Sigmoid colon (tissue), 4 donors: ENCODE results near the gene UMODL1.

Experiments used
- EP300 ChIP-seq, 4 donors: sonication (generic); formaldehyde crosslinking; IDR thresholded peaks; one replicate each; pipeline ENCODE4 v1.6.1; 2017; ENCODE audit warnings: antibody characterized with exemption in 4 of 4
- POLR2A ChIP-seq, 2 donors: fragments of 450-650 bp; IDR thresholded peaks; one replicate each; pipeline ENCODE4 v1.6.1; 2016; ENCODE audit warnings: antibody characterized with exemption in 2 of 2, mild to moderate bottlenecking in 2 of 2, moderate library complexity in 2 of 2
- POLR2AphosphoS5 ChIP-seq, 4 donors: sonication (generic); formaldehyde crosslinking; IDR thresholded peaks; one replicate each; pipeline ENCODE4 v1.6.1; 2017; ENCODE audit warnings: antibody characterized with exemption in 4 of 4
- TF ChIP-seq, protein P1 (sequence below), 4 experiments: fragments of 450-650 bp in 3 of 4; fragments of 200-600 bp in 1 of 4; IDR thresholded peaks; one replicate each; pipeline ENCODE4 v1.5.1; 2016 to 2019; ENCODE audit warnings: antibody characterized with exemption in 4 of 4, mild to moderate bottlenecking in 3 of 4, moderate library complexity in 2 of 4

GRCh38 chr21:42105476-42106315, 34.6 kb downstream of the UMODL1 start:
- TF ChIP-seq POLR2A (IDR thresholded peaks at IDR 0.05): no peak
- no peak for TF ChIP-seq POLR2AphosphoS5 (IDR thresholded peaks at IDR 0.05)
- TF ChIP-seq, protein P1, sequence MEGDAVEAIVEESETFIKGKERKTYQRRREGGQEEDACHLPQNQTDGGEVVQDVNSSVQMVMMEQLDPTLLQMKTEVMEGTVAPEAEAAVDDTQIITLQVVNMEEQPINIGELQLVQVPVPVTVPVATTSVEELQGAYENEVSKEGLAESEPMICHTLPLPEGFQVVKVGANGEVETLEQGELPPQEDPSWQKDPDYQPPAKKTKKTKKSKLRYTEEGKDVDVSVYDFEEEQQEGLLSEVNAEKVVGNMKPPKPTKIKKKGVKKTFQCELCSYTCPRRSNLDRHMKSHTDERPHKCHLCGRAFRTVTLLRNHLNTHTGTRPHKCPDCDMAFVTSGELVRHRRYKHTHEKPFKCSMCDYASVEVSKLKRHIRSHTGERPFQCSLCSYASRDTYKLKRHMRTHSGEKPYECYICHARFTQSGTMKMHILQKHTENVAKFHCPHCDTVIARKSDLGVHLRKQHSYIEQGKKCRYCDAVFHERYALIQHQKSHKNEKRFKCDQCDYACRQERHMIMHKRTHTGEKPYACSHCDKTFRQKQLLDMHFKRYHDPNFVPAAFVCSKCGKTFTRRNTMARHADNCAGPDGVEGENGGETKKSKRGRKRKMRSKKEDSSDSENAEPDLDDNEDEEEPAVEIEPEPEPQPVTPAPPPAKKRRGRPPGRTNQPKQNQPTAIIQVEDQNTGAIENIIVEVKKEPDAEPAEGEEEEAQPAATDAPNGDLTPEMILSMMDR (IDR thresholded peaks at IDR 0.05): no peak
- no peak for TF ChIP-seq EP300 (IDR thresholded peaks at IDR 0.05)
